Measurements from ENCODE around the gene WRAP73. TPM values are rescaled to one million over a fixed set of nuclear protein-coding genes. Genes with fewer than 3 reads are reported as not detected.

Gene WRAP73
- total and polyA plus RNA-seq, 2 experiments from 2014 or later, result 22.6 to 43.3 TPM

- no peaks in the 10 kb centered on the region for H3K36me3 ChIP-seq (ENCODE audit: insufficient read depth)
- H3K27me3 ChIP-seq (ENCODE audit: insufficient read depth), result no peaks in the 10 kb centered on the region
- peaks cover 23% of the 10 kb centered on the region for H3K27me3 Mint-ChIP-seq (ENCODE audit: insufficient read depth, low read depth, poor library complexity)
- no peak overlapping the region for H3K4me3 Mint-ChIP-seq
- no peak overlapping the region for H3K4me3 ChIP-seq
- H3K79me2 ChIP-seq (replicated peaks; ENCODE audit: insufficient read depth), result no peaks in the 10 kb centered on the region
- H3K36me3 Mint-ChIP-seq (ENCODE audit: low read depth), result no peaks in the 10 kb centered on the region
- H3K4me1 ChIP-seq (ENCODE audit: insufficient read depth), result peaks cover 1% of the 10 kb centered on the region; the same call in 1 of the 2 replicates
- no peaks in the 10 kb centered on the region for H4K20me1 ChIP-seq (replicated peaks; ENCODE audit: insufficient read depth)
- no peaks in the 10 kb centered on the region for H3K9me2 ChIP-seq (ENCODE audit: insufficient read depth)
- H3K27ac Mint-ChIP-seq, result no peak overlapping the region
- H3K4me1 Mint-ChIP-seq, result peaks cover 26% of the 10 kb centered on the region
- no peak overlapping the region for H3K27ac ChIP-seq (ENCODE audit: low read depth)
- no peaks in the 10 kb centered on the region for H3K9me3 Mint-ChIP-seq
- H2AFZ ChIP-seq, result no peak overlapping the region
- no peaks in the 10 kb centered on the region for H3F3A ChIP-seq (replicated peaks; ENCODE audit: low read depth)
- no peak for ATAC-seq
- TF ChIP-seq STAT1 (IDR thresholded peaks at IDR 0.05; ENCODE audit: unreplicated experiment), result no peak
- no peak overlapping the region for H3K4me2 ChIP-seq
- DNase-seq (ENCODE audit: low spot score), result no peak
Measured at GRCh38 chr1:3669421-3669821, 19.5 kb upstream of the WRAP73 start.

- no peak overlapping the region for H2AFZ ChIP-seq
- TF ChIP-seq ZNF114 (CRISPR knock-in tag; IDR thresholded peaks at IDR 0.05) (no peak), NANOG (IDR thresholded peaks at IDR 0.05; ENCODE audit: borderline replicate concordance) (no peak), POLR2AphosphoS5 (IDR thresholded peaks at IDR 0.05; ENCODE audit: low read depth) (no peak), STAT1 (IDR thresholded peaks at IDR 0.05; ENCODE audit: unreplicated experiment) (no peak), JUNB (IDR thresholded peaks at IDR 0.05; ENCODE audit: unreplicated experiment) (no peak), CREB1 (CRISPR knock-in tag; IDR thresholded peaks at IDR 0.05; ENCODE audit: low read depth) (no peak), EZH2 (IDR thresholded peaks at IDR 0.05; ENCODE audit: low read depth, unreplicated experiment) (no peak), CTCF (conservative IDR thresholded peaks at IDR 0.05; ENCODE audit: low read depth in 2 of 2) (no peak), ZNF462 (CRISPR knock-in tag; IDR thresholded peaks at IDR 0.05) (no peak), REST (IDR thresholded peaks at IDR 0.05; ENCODE audit: unreplicated experiment) (no peak)
Measured at GRCh38 chr1:3668585-3669300, 18.8 kb upstream of the WRAP73 start.

More at GRCh38 chr1:3668585-3669300, 18.8 kb upstream of the WRAP73 start:
- no peaks in the 10 kb centered on the region for H3K9me3 Mint-ChIP-seq
- Histone ChIP-seq H3K9me2 (ENCODE audit: insufficient read depth) (no peaks in the 10 kb centered on the region), H4K20me1 (replicated peaks; ENCODE audit: insufficient read depth) (no peaks in the 10 kb centered on the region), H3K4me2 (no peak overlapping the region), H3K4me1 (ENCODE audit: insufficient read depth) (no peaks in the 10 kb centered on the region; the same call in 1 of the 2 replicates), H3K79me2 (replicated peaks; ENCODE audit: insufficient read depth) (no peaks in the 10 kb centered on the region), H3K36me3 (ENCODE audit: insufficient read depth) (no peaks in the 10 kb centered on the region), H3K27me3 (ENCODE audit: insufficient read depth) (no peaks in the 10 kb centered on the region), H3K4me3 (no peak overlapping the region), H3F3A (replicated peaks; ENCODE audit: low read depth) (no peaks in the 10 kb centered on the region), H3K27ac (ENCODE audit: low read depth) (no peak overlapping the region)
- peaks cover 28% of the 10 kb centered on the region for H3K4me1 Mint-ChIP-seq
- DNase-seq (ENCODE audit: low spot score) (peak; percentile 71), ATAC-seq (peak; percentile 77)
- H3K27ac Mint-ChIP-seq, result no peak overlapping the region
- H3K27me3 Mint-ChIP-seq (ENCODE audit: insufficient read depth, low read depth, poor library complexity), result peaks cover 23% of the 10 kb centered on the region
- H3K4me3 Mint-ChIP-seq, result no peak overlapping the region
- H3K36me3 Mint-ChIP-seq (ENCODE audit: low read depth), result no peaks in the 10 kb centered on the region

Data from GM23338 (cell line).